Ascending aorta (tissue), 2 donors: ENCODE data around the gene TTLL9. TPM values are rescaled to one million over a fixed set of nuclear protein-coding genes. Genes with fewer than 3 reads are reported as not detected.

Experiments
- DNase-seq, 2 donors: peaks; one replicate each; pipeline ENCODE4 v3.0.0-alpha.2; 2019; ENCODE audit warnings: low spot score in 2 of 2
- H3K27ac ChIP-seq, 2 donors: fragments of 200-600 bp; sonication (generic); one replicate each; pipeline ENCODE4 v1.5.1; 2016 to 2017; ENCODE audit warnings: mild to moderate bottlenecking in 1 of 2
- H3K27me3 ChIP-seq: fragments of 200-600 bp; sonication (generic); one replicate; pipeline ENCODE4 v1.5.1; 2017
- H3K36me3 ChIP-seq, 2 donors: fragments of 200-600 bp; sonication (generic); one replicate each; pipeline ENCODE4 v1.5.1; 2016
- H3K4me1 ChIP-seq, 2 donors: fragments of 200-600 bp; sonication (generic); one replicate each; pipeline ENCODE4 v1.5.1; 2016 to 2017; ENCODE audit warnings: mild to moderate bottlenecking in 1 of 2
- H3K4me3 ChIP-seq, 2 donors: fragments of 200-600 bp; sonication (generic); one replicate each; pipeline ENCODE4 v1.5.1; 2016 to 2017; ENCODE audit warnings: mild to moderate bottlenecking in 1 of 2
- H3K9me3 ChIP-seq, 2 donors: fragments of 200-600 bp; sonication (generic); one replicate each; pipeline ENCODE4 v1.5.1; 2016
- CTCF ChIP-seq, 3 experiments: fragments of 200-600 bp in 2 of 3; fragments of 450-650 bp in 1 of 3; sonication (generic) in 2 of 3; IDR thresholded peaks; one replicate each; pipeline ENCODE4 v1.5.1; 2016 to 2019; ENCODE audit warnings: antibody characterized with exemption in 3 of 3, mild to moderate bottlenecking in 1 of 3, moderate library complexity in 1 of 3
- intact Hi-C: fragments of 100-400 bp; cut with DNase I; formaldehyde crosslinking; loops from one replicate; pipeline ENCODE4 v1.15.1; 2023
- total RNA-seq: library from RNA; depleted of rRNA; stranded (reverse); fragments of >200 nt; gene quantifications from one replicate; pipeline ENCODE4 v1.1.0, GENCODE V29; 2016

Gene TTLL9
- total RNA-seq, 1 donor from 2014 or later = not detected

- no peaks in the 10 kb centered on the region for H3K9me3 ChIP-seq
- intact Hi-C loops = loop anchor here (5.0 kb wide), 1 partner anchor 427 kb away; no protein-coding TSS in a partner anchor
- no peaks in the 10 kb centered on the region for H3K36me3 ChIP-seq
- TF ChIP-seq CTCF (IDR thresholded peaks at IDR 0.05) = no peak
- no peak overlapping the region for H3K4me3 ChIP-seq
- H3K4me1 ChIP-seq = no peaks in the 10 kb centered on the region
- DNase-seq = no peak
- H3K27me3 ChIP-seq = peaks cover 3% of the 10 kb centered on the region
- no peak overlapping the region for H3K27ac ChIP-seq
Observed at GRCh38 chr20:31963889-31964288, 93.5 kb downstream of the TTLL9 start.

- Histone ChIP-seq H3K27me3 (peaks cover 3% of the 10 kb centered on the region), H3K4me1 (no peaks in the 10 kb centered on the region), H3K9me3 (no peaks in the 10 kb centered on the region), H3K36me3 (no peaks in the 10 kb centered on the region), H3K4me3 (no peak overlapping the region), H3K27ac (no peak overlapping the region)
- TF ChIP-seq CTCF (IDR thresholded peaks at IDR 0.05) = no peak
- intact Hi-C loops = no loop called here
- no peak for DNase-seq
Observed at GRCh38 chr20:31966991-31967655, 96.7 kb downstream of the TTLL9 start.

GRCh38 chr20:31967830-31968249 lies 97.4 kb downstream of the TTLL9 start, which contains the start of gene XKR7:
Gene XKR7 (plus strand): TSS chr20:31968151. CDS start chr20:31968176, 25 bp downstream.
- TF ChIP-seq CTCF (IDR thresholded peaks at IDR 0.05) = no peak
- Histone ChIP-seq H3K27ac (no peak within 1 kb of the TSS), H3K4me3 (peak within 1 kb of the TSS in 1 of 2 donors; percentile 33), H3K36me3 (no peaks in the 10 kb centered on the region), H3K4me1 (no peaks in the 10 kb centered on the region), H3K9me3 (no peaks in the 10 kb centered on the region), H3K27me3 (peaks cover 3% of the 10 kb centered on the region)
- no peak for DNase-seq
- intact Hi-C loops = no loop called here

- Histone ChIP-seq H3K36me3 (no peaks in the 10 kb centered on the region), H3K27ac (no peak overlapping the region), H3K4me3 (no peak overlapping the region), H3K27me3 (peaks cover 3% of the 10 kb centered on the region), H3K4me1 (no peaks in the 10 kb centered on the region), H3K9me3 (no peaks in the 10 kb centered on the region)
- intact Hi-C loops = no loop called here
- no peak for TF ChIP-seq CTCF (IDR thresholded peaks at IDR 0.05)
- DNase-seq = peak in 1 of 2 donors; percentile 71
Observed at GRCh38 chr20:31968291-31969126, 98.1 kb downstream of the TTLL9 start.

- H3K27ac ChIP-seq = no peak overlapping the region
- no peaks in the 10 kb centered on the region for H3K36me3 ChIP-seq
- H3K9me3 ChIP-seq = no peaks in the 10 kb centered on the region
- no peak for DNase-seq
- peaks cover 3% of the 10 kb centered on the region for H3K27me3 ChIP-seq
- TF ChIP-seq CTCF (IDR thresholded peaks at IDR 0.05) = no peak
- no peaks in the 10 kb centered on the region for H3K4me1 ChIP-seq
- intact Hi-C loops = no loop called here
- H3K4me3 ChIP-seq = no peak overlapping the region
Observed at GRCh38 chr20:31969991-31970390, 99.6 kb downstream of the TTLL9 start.
